Measurements from ENCODE around the gene OPA1.

- TF ChIP-seq GATA3 (IDR thresholded peaks at IDR 0.05; ENCODE audit: low read depth, low read length) (no peak), GATA2 (IDR thresholded peaks at IDR 0.05; ENCODE audit: low read depth, low read length) (no peak)
Observed at GRCh38 chr3:193660171-193660570, 67.2 kb downstream of the OPA1 start.
